ENCODE measurements around the gene GRAMD1B.

Gene GRAMD1B

DNA sequence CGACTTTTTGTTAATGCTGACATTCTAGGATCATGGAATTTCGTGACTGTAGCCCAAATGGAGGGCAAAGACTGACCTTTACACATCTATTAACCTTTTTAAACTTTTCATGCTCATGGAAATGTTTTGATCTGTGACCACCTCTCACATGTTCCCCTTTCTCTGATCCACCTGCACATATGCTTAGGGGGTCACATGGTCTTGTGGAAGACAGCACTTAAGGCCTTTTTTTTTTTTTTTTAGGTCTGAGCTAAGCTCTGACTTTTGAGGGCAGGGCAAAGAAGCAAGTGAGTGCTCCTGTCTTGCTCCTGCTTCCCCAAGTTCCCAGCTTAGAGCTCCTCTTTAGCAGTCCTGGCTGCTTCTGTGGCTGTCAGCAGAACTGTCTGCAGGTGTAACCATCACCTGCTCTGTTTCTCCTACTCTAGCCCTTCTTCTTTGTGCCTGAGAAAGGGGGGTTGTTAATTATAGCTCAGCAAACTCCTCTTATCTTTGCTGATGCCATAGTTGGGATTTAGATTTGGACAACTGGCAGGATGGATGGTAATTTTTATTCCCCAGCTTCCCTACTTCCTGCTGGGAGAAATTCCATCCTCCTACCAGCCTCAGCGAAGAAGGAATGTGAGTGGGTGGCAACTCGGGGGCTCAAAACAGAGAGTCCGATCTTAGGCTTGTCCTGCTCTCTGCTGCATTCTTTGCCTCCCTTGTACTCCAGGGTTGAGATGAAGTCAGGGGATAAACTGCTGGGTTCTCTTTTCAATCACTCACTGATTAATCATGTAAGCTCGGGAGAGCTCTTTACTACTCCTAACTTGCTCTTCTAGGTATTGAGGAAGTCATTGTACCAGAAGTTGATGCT is 64.4 kb downstream of the GRAMD1B start:
- no peak for FAIRE-seq
- no peak for TF ChIP-seq CTCF (IDR thresholded peaks at IDR 0.05; ENCODE audit: insufficient read depth, missing control alignments)
- DNase-seq (ENCODE audit: insufficient read length, low spot score): no peak

GRCh38 chr11:123504401-123504800 is 74.3 kb downstream of the GRAMD1B start:
- FAIRE-seq: no peak
- DNase-seq (ENCODE audit: insufficient read length, low spot score): no peak
- no peak for TF ChIP-seq CTCF (IDR thresholded peaks at IDR 0.05; ENCODE audit: insufficient read depth, missing control alignments)

DNA sequence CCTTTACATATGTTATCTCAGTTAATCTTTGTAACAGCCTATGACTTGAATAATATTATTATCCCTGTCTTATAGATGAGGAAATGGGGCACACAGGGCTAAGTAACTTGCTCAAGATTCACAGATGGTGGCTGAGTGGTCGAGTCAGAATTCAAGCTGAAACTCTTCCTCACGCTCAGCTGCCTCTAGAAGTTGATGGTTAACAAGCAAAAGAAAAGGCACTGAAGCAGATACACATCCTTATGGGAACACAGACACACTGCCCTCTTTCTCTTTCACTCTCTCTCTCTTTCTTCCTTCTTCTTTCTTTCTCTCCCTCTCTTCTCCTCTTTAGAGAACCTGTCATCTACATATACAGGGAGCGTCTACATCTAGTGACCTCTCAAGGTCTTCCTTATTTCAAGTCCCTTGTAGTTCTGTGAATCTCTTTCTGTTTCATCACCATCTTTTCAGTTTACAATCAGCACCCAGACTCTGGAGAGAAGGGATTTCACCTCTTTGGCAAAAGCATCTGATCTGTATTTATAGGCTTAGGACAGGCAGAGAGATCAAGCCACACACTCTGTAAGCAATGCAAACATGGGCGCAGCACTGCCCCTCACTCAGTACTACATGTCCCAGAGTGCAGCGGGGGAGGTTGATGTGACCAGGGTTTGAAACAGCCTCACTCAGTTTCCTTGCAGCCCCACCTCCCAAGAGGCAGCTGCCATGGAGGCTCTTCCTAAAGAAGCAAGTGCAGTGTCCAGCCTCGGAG is 75.7 kb downstream of the GRAMD1B start:
- peak; percentile 47 for DNase-seq (ENCODE audit: insufficient read length, low spot score)
- peak; percentile 95 for FAIRE-seq
- TF ChIP-seq CTCF (IDR thresholded peaks at IDR 0.05; ENCODE audit: insufficient read depth, missing control alignments): no peak

GRCh38 chr11:123507043-123507442 is 77.0 kb downstream of the GRAMD1B start:
- DNase-seq (ENCODE audit: insufficient read length, low spot score): no peak
- FAIRE-seq: peak; percentile 29
- no peak for TF ChIP-seq CTCF (IDR thresholded peaks at IDR 0.05; ENCODE audit: insufficient read depth, missing control alignments)

- no peak for FAIRE-seq
These were observed 79.9 kb downstream of the GRAMD1B start for GRCh38 chr11:123509737-123510578.

GRCh38 chr11:123510579-123510905 is 80.5 kb downstream of the GRAMD1B start:
- no peak for TF ChIP-seq CTCF (IDR thresholded peaks at IDR 0.05; ENCODE audit: insufficient read depth, missing control alignments)
- FAIRE-seq: no peak
- DNase-seq (ENCODE audit: insufficient read length, low spot score): no peak

More at GRCh38 chr11:123509737-123510578, 79.9 kb downstream of the GRAMD1B start:
- no peak for TF ChIP-seq CTCF (IDR thresholded peaks at IDR 0.05; ENCODE audit: insufficient read depth, missing control alignments)
- no peak for DNase-seq (ENCODE audit: insufficient read length, low spot score)

Measured in D721Med (cell line).